Measurements from ENCODE around the gene SPRED1.

Gene SPRED1

GRCh38 chr15:38349251-38349650 is 96.6 kb downstream of the SPRED1 start:
- H3K27ac ChIP-seq (replicated peaks), result no peak overlapping the region
- no peak for TF ChIP-seq CTCF (IDR thresholded peaks at IDR 0.05; ENCODE audit: insufficient read depth, low read length)
- no peak for TF ChIP-seq REST (IDR thresholded peaks at IDR 0.05; ENCODE audit: insufficient replicate concordance, low read depth)
- TF ChIP-seq GABPA (IDR thresholded peaks at IDR 0.05; ENCODE audit: low read depth), result no peak
- DNase-seq (ENCODE audit: low read depth in 1 of 2, low spot score in 1 of 2), result no peak

GRCh38 chr15:38351466-38351865 is 98.8 kb downstream of the SPRED1 start:
- Histone ChIP-seq H3K27ac (replicated peaks) (no peak overlapping the region), H3K4me3 (replicated peaks; ENCODE audit: insufficient read depth, low read length) (no peak overlapping the region), H3K27me3 (ENCODE audit: insufficient read depth, poor library complexity, severe bottlenecking) (no peaks in the 10 kb centered on the region)
- no peak for DNase-seq (ENCODE audit: low read depth in 1 of 2, low spot score in 1 of 2)
- no peak for TF ChIP-seq GABPA (IDR thresholded peaks at IDR 0.05; ENCODE audit: low read depth)
- TF ChIP-seq SPI1 (IDR thresholded peaks at IDR 0.05; ENCODE audit: borderline replicate concordance, low read depth), result no peak
- TF ChIP-seq CTCF (IDR thresholded peaks at IDR 0.05; ENCODE audit: insufficient read depth, low read length), result no peak
- TF ChIP-seq POLR2AphosphoS5 (IDR thresholded peaks at IDR 0.05; ENCODE audit: low read depth), result no peak
- TF ChIP-seq REST (IDR thresholded peaks at IDR 0.05; ENCODE audit: insufficient replicate concordance, low read depth), result no peak

More at GRCh38 chr15:38349251-38349650, 96.6 kb downstream of the SPRED1 start:
- no peak overlapping the region for H3K4me3 ChIP-seq (replicated peaks; ENCODE audit: insufficient read depth, low read length)
- no peaks in the 10 kb centered on the region for H3K27me3 ChIP-seq (ENCODE audit: insufficient read depth, poor library complexity, severe bottlenecking)

- no peak for TF ChIP-seq SPI1 (IDR thresholded peaks at IDR 0.05; ENCODE audit: borderline replicate concordance, low read depth)
- peak; percentile 65 for TF ChIP-seq CTCF (IDR thresholded peaks at IDR 0.05; ENCODE audit: insufficient read depth, low read length)
- Histone ChIP-seq H3K27ac (replicated peaks) (no peak overlapping the region), H3K27me3 (ENCODE audit: insufficient read depth, poor library complexity, severe bottlenecking) (peaks cover 4% of the 10 kb centered on the region), H3K4me3 (replicated peaks; ENCODE audit: insufficient read depth, low read length) (no peak overlapping the region)
- DNase-seq (ENCODE audit: low read depth in 1 of 2, low spot score in 1 of 2), result peak; percentile 29 to 33
Measured at GRCh38 chr15:38354315-38354929, 101.8 kb downstream of the SPRED1 start.

GRCh38 chr15:38362355-38362754 is 109.7 kb downstream of the SPRED1 start:
- Histone ChIP-seq H3K27me3 (ENCODE audit: insufficient read depth, poor library complexity, severe bottlenecking) (peaks cover 2% of the 10 kb centered on the region), H3K4me3 (replicated peaks; ENCODE audit: insufficient read depth, low read length) (no peak overlapping the region), H3K27ac (replicated peaks) (no peak overlapping the region)
- TF ChIP-seq POLR2AphosphoS5 (IDR thresholded peaks at IDR 0.05; ENCODE audit: low read depth), result no peak
- no peak for TF ChIP-seq CTCF (IDR thresholded peaks at IDR 0.05; ENCODE audit: insufficient read depth, low read length)
- TF ChIP-seq GABPA (IDR thresholded peaks at IDR 0.05; ENCODE audit: low read depth), result no peak
- TF ChIP-seq REST (IDR thresholded peaks at IDR 0.05; ENCODE audit: insufficient replicate concordance, low read depth), result no peak
- DNase-seq (ENCODE audit: low read depth in 1 of 2, low spot score in 1 of 2), result no peak

Data from HL-60 (cell line).